ENCODE data around the gene OAS1. TPM values are rescaled to one million over a fixed set of nuclear protein-coding genes. Genes with fewer than 3 reads are reported as not detected.

OAS1 gene
- total RNA-seq, 4 donors from 2014 or later: 33.9 to 73.1 (median 63.5) TPM

GRCh38 chr12:112964067-112964670, 57.4 kb downstream of the OAS1 start:
- DNase-seq: no peak
- no peak for TF ChIP-seq POLR2A (IDR thresholded peaks at IDR 0.05)
- no peak for TF ChIP-seq CTCF (IDR thresholded peaks at IDR 0.05)
- peaks cover 0 to 63% (median 0%) of the 10 kb centered on the region in 3 donors for H3K36me3 ChIP-seq

GRCh38 chr12:112964915-112965314, 58.2 kb downstream of the OAS1 start:
- Histone ChIP-seq H3K9me3 (no peaks in the 10 kb centered on the region), H3K4me1 (no peaks in the 10 kb centered on the region), H3K4me3 (no peak overlapping the region), H3K27me3 (no peaks in the 10 kb centered on the region), H3K27ac (no peak overlapping the region), H3K36me3 (peaks cover 0 to 60% (median 0%) of the 10 kb centered on the region in 3 donors)
- no peak for TF ChIP-seq CTCF (IDR thresholded peaks at IDR 0.05)
- no peak for TF ChIP-seq POLR2A (IDR thresholded peaks at IDR 0.05)
- DNase-seq: no peak

More at GRCh38 chr12:112964067-112964670, 57.4 kb downstream of the OAS1 start:
- H3K4me1 ChIP-seq: no peaks in the 10 kb centered on the region
- H3K27me3 ChIP-seq: no peaks in the 10 kb centered on the region
- H3K4me3 ChIP-seq: no peak overlapping the region
- H3K27ac ChIP-seq: no peak overlapping the region
- no peaks in the 10 kb centered on the region for H3K9me3 ChIP-seq

- no peaks in the 10 kb centered on the region for H3K27me3 ChIP-seq
- H3K36me3 ChIP-seq: peaks cover 0 to 60% (median 0%) of the 10 kb centered on the region in 3 donors
- no peaks in the 10 kb centered on the region for H3K9me3 ChIP-seq
- no peaks in the 10 kb centered on the region for H3K4me1 ChIP-seq
- TF ChIP-seq CTCF (IDR thresholded peaks at IDR 0.05): no peak
- TF ChIP-seq POLR2A (IDR thresholded peaks at IDR 0.05): no peak
- H3K27ac ChIP-seq: no peak overlapping the region
- H3K4me3 ChIP-seq: no peak overlapping the region
- no peak for DNase-seq
Measured at GRCh38 chr12:112965643-112966042, 58.9 kb downstream of the OAS1 start.

- no peak overlapping the region for H3K4me3 ChIP-seq
- no peaks in the 10 kb centered on the region for H3K4me1 ChIP-seq
- no peak for TF ChIP-seq CTCF (IDR thresholded peaks at IDR 0.05)
- no peak for TF ChIP-seq POLR2A (IDR thresholded peaks at IDR 0.05)
- no peaks in the 10 kb centered on the region for H3K9me3 ChIP-seq
- H3K36me3 ChIP-seq: peaks cover 0 to 44% (median 0%) of the 10 kb centered on the region in 3 donors
- H3K27me3 ChIP-seq: no peaks in the 10 kb centered on the region
- H3K27ac ChIP-seq: no peak overlapping the region
- no peak for DNase-seq
Measured at GRCh38 chr12:112967306-112967705, 60.5 kb downstream of the OAS1 start.

GRCh38 chr12:112967858-112968257, 61.1 kb downstream of the OAS1 start:
- Histone ChIP-seq H3K4me1 (no peaks in the 10 kb centered on the region), H3K27me3 (no peaks in the 10 kb centered on the region), H3K36me3 (peaks cover 0 to 38% (median 0%) of the 10 kb centered on the region in 3 donors), H3K27ac (no peak overlapping the region), H3K9me3 (no peaks in the 10 kb centered on the region), H3K4me3 (no peak overlapping the region)
- DNase-seq: no peak
- TF ChIP-seq POLR2A (IDR thresholded peaks at IDR 0.05): no peak
- TF ChIP-seq CTCF (IDR thresholded peaks at IDR 0.05): no peak

Other genes with a start within 250 kb of the OAS1 start
- gene RPH3A, start 115.2 kb upstream of the OAS1 start, total RNA-seq: not detected
- gene OAS3, start 31.5 kb downstream of the OAS1 start, total RNA-seq: 10 to 100 TPM in 3 of 4 donors, 1 to 10 TPM in 1; 7.1 to 53.6 (median 16.7) TPM
- gene OAS2, start 71.6 kb downstream of the OAS1 start, total RNA-seq: 10 to 100 TPM in 1 of 4 donors, 1 to 10 TPM in 3; 1.3 to 18.2 (median 3.5) TPM
- gene DTX1, start 149.8 kb downstream of the OAS1 start, total RNA-seq: 10 to 100 TPM in 1 of 4 donors, 1 to 10 TPM in 3; 3.1 to 33.8 (median 5.3) TPM
- gene RASAL1, start 228.8 kb downstream of the OAS1 start, total RNA-seq: 1 to 10 TPM in 3 of 4 donors, under 1 TPM in 1; 0.85 to 4.4 (median 3.9) TPM
- not detected for gene CFAP73, start 242.8 kb downstream of the OAS1 start, total RNA-seq